ENCODE results near the gene SNX22.

The SNX22 gene

GRCh38 chr15:64122936-64123351, 28.6 kb upstream of the SNX22 start:
- no peak for DNase-seq (ENCODE audit: low spot score)
- no peaks in the 10 kb centered on the region for H3K9me3 Mint-ChIP-seq
- H3K4me3 Mint-ChIP-seq: no peak overlapping the region
- H3K4me1 Mint-ChIP-seq (ENCODE audit: low read depth): peaks cover 3% of the 10 kb centered on the region
- peaks cover 52% of the 10 kb centered on the region for H3K36me3 Mint-ChIP-seq (ENCODE audit: low read depth)
- no peaks in the 10 kb centered on the region for H3K27me3 Mint-ChIP-seq (ENCODE audit: low read depth)
- no peak overlapping the region for H3K27ac Mint-ChIP-seq

GRCh38 chr15:64125978-64126377, 25.6 kb upstream of the SNX22 start:
- H3K27ac Mint-ChIP-seq: no peak overlapping the region
- no peak for DNase-seq (ENCODE audit: low spot score)
- no peaks in the 10 kb centered on the region for H3K27me3 Mint-ChIP-seq (ENCODE audit: low read depth)
- peaks cover 51% of the 10 kb centered on the region for H3K36me3 Mint-ChIP-seq (ENCODE audit: low read depth)
- H3K9me3 Mint-ChIP-seq: no peaks in the 10 kb centered on the region
- no peak overlapping the region for H3K4me3 Mint-ChIP-seq
- peaks cover 4% of the 10 kb centered on the region for H3K4me1 Mint-ChIP-seq (ENCODE audit: low read depth)

GRCh38 chr15:64127521-64128270, 23.8 kb upstream of the SNX22 start:
- Mint-ChIP-seq H3K27me3 (ENCODE audit: low read depth) (no peaks in the 10 kb centered on the region), H3K27ac (no peak overlapping the region), H3K4me1 (ENCODE audit: low read depth) (peaks cover 4% of the 10 kb centered on the region), H3K4me3 (no peak overlapping the region), H3K36me3 (ENCODE audit: low read depth) (peaks cover 60% of the 10 kb centered on the region), H3K9me3 (no peaks in the 10 kb centered on the region)
- DNase-seq (ENCODE audit: low spot score): no peak

- no peak overlapping the region for H3K27ac Mint-ChIP-seq
- no peaks in the 10 kb centered on the region for H3K9me3 Mint-ChIP-seq
- H3K4me1 Mint-ChIP-seq (ENCODE audit: low read depth): peaks cover 4% of the 10 kb centered on the region
- H3K27me3 Mint-ChIP-seq (ENCODE audit: low read depth): no peaks in the 10 kb centered on the region
- peaks cover 67% of the 10 kb centered on the region for H3K36me3 Mint-ChIP-seq (ENCODE audit: low read depth)
- no peak for DNase-seq (ENCODE audit: low spot score)
- no peak overlapping the region for H3K4me3 Mint-ChIP-seq
Measured at GRCh38 chr15:64130159-64130558, 21.4 kb upstream of the SNX22 start.

GRCh38 chr15:64131547-64131946, 20.0 kb upstream of the SNX22 start:
- peaks cover 61% of the 10 kb centered on the region for H3K36me3 Mint-ChIP-seq (ENCODE audit: low read depth)
- H3K4me1 Mint-ChIP-seq (ENCODE audit: low read depth): peaks cover 4% of the 10 kb centered on the region
- no peaks in the 10 kb centered on the region for H3K9me3 Mint-ChIP-seq
- no peak overlapping the region for H3K4me3 Mint-ChIP-seq
- H3K27ac Mint-ChIP-seq: no peak overlapping the region
- DNase-seq (ENCODE audit: low spot score): no peak
- H3K27me3 Mint-ChIP-seq (ENCODE audit: low read depth): no peaks in the 10 kb centered on the region

GRCh38 chr15:64132217-64132616, 19.3 kb upstream of the SNX22 start:
- Mint-ChIP-seq H3K27me3 (ENCODE audit: low read depth) (no peaks in the 10 kb centered on the region), H3K9me3 (no peaks in the 10 kb centered on the region), H3K4me3 (no peak overlapping the region), H3K4me1 (ENCODE audit: low read depth) (peaks cover 4% of the 10 kb centered on the region), H3K27ac (no peak overlapping the region), H3K36me3 (ENCODE audit: low read depth) (peaks cover 65% of the 10 kb centered on the region)
- no peak for DNase-seq (ENCODE audit: low spot score)

- Mint-ChIP-seq H3K4me3 (no peak overlapping the region), H3K36me3 (ENCODE audit: low read depth) (peaks cover 59% of the 10 kb centered on the region), H3K4me1 (ENCODE audit: low read depth) (no peaks in the 10 kb centered on the region)
Measured at GRCh38 chr15:64133623-64134344, 17.7 kb upstream of the SNX22 start.

GRCh38 chr15:64134345-64134829, 17.1 kb upstream of the SNX22 start:
- H3K27me3 Mint-ChIP-seq (ENCODE audit: low read depth): no peaks in the 10 kb centered on the region
- H3K9me3 Mint-ChIP-seq: no peaks in the 10 kb centered on the region
- no peak for DNase-seq (ENCODE audit: low spot score)
- H3K36me3 Mint-ChIP-seq (ENCODE audit: low read depth): peaks cover 58% of the 10 kb centered on the region
- no peaks in the 10 kb centered on the region for H3K4me1 Mint-ChIP-seq (ENCODE audit: low read depth)
- H3K27ac Mint-ChIP-seq: no peak overlapping the region
- no peak overlapping the region for H3K4me3 Mint-ChIP-seq

More at GRCh38 chr15:64133623-64134344, 17.7 kb upstream of the SNX22 start:
- DNase-seq (ENCODE audit: low spot score): no peak
- Mint-ChIP-seq H3K9me3 (no peaks in the 10 kb centered on the region), H3K27me3 (ENCODE audit: low read depth) (no peaks in the 10 kb centered on the region), H3K27ac (no peak overlapping the region)

GRCh38 chr15:64136347-64136746, 15.2 kb upstream of the SNX22 start:
- H3K36me3 Mint-ChIP-seq (ENCODE audit: low read depth): peaks cover 47% of the 10 kb centered on the region
- no peaks in the 10 kb centered on the region for H3K4me1 Mint-ChIP-seq (ENCODE audit: low read depth)
- no peak for DNase-seq (ENCODE audit: low spot score)
- no peak overlapping the region for H3K27ac Mint-ChIP-seq
- H3K4me3 Mint-ChIP-seq: no peak overlapping the region
- no peaks in the 10 kb centered on the region for H3K27me3 Mint-ChIP-seq (ENCODE audit: low read depth)
- no peaks in the 10 kb centered on the region for H3K9me3 Mint-ChIP-seq

GRCh38 chr15:64137226-64137833, 14.2 kb upstream of the SNX22 start:
- DNase-seq (ENCODE audit: low spot score): no peak
- Mint-ChIP-seq H3K4me1 (ENCODE audit: low read depth) (no peaks in the 10 kb centered on the region), H3K27ac (no peak overlapping the region), H3K9me3 (no peaks in the 10 kb centered on the region), H3K4me3 (no peak overlapping the region), H3K27me3 (ENCODE audit: low read depth) (no peaks in the 10 kb centered on the region), H3K36me3 (ENCODE audit: low read depth) (peaks cover 40% of the 10 kb centered on the region)

- no peaks in the 10 kb centered on the region for H3K4me1 Mint-ChIP-seq (ENCODE audit: low read depth)
- no peak overlapping the region for H3K4me3 Mint-ChIP-seq
- DNase-seq (ENCODE audit: low spot score): no peak
- H3K27me3 Mint-ChIP-seq (ENCODE audit: low read depth): no peaks in the 10 kb centered on the region
- no peaks in the 10 kb centered on the region for H3K9me3 Mint-ChIP-seq
- H3K27ac Mint-ChIP-seq: no peak overlapping the region
- peaks cover 30% of the 10 kb centered on the region for H3K36me3 Mint-ChIP-seq (ENCODE audit: low read depth)
Measured at GRCh38 chr15:64138331-64138941, 13.1 kb upstream of the SNX22 start.

GRCh38 chr15:64141798-64142512, 9.6 kb upstream of the SNX22 start:
- Mint-ChIP-seq H3K4me1 (ENCODE audit: low read depth) (no peaks in the 10 kb centered on the region), H3K4me3 (no peak overlapping the region), H3K27me3 (ENCODE audit: low read depth) (no peaks in the 10 kb centered on the region), H3K27ac (no peak overlapping the region), H3K36me3 (ENCODE audit: low read depth) (peaks cover 12% of the 10 kb centered on the region), H3K9me3 (no peaks in the 10 kb centered on the region)
- no peak for DNase-seq (ENCODE audit: low spot score)

- H3K4me1 Mint-ChIP-seq (ENCODE audit: low read depth): no peaks in the 10 kb centered on the region
- no peak overlapping the region for H3K4me3 Mint-ChIP-seq
- DNase-seq (ENCODE audit: low spot score): no peak
- H3K36me3 Mint-ChIP-seq (ENCODE audit: low read depth): peaks cover 3% of the 10 kb centered on the region
- H3K27me3 Mint-ChIP-seq (ENCODE audit: low read depth): no peaks in the 10 kb centered on the region
- no peaks in the 10 kb centered on the region for H3K9me3 Mint-ChIP-seq
- H3K27ac Mint-ChIP-seq: no peak overlapping the region
Measured at GRCh38 chr15:64143276-64143675, 8.3 kb upstream of the SNX22 start.
